Upper lobe of right lung (tissue), 1 donor: Measurements from ENCODE around the gene THSD4. TPM values are rescaled to one million over a fixed set of nuclear protein-coding genes. Genes with fewer than 3 reads are reported as not detected.

ENCODE experiments used
- ATAC-seq: fragments of 200-7000 bp; cut with Tn5 transposase; one replicate; pipeline ENCODE4 v1.9.1; 2020; ENCODE audit warnings: mild to moderate bottlenecking, moderate library complexity
- DNase-seq: peaks from one replicate; pipeline ENCODE4 v3.0.0-alpha.2; 2020
- H3K27ac ChIP-seq: fragments of 200-600 bp; one replicate; pipeline ENCODE4 v1.8.0; 2022
- H3K27me3 ChIP-seq: fragments of 200-600 bp; one replicate; pipeline ENCODE4 v1.8.0; 2022; ENCODE audit warnings: mild to moderate bottlenecking
- H3K36me3 ChIP-seq: fragments of 200-600 bp; one replicate; pipeline ENCODE4 v1.8.0; 2022
- H3K4me1 ChIP-seq: fragments of 200-600 bp; one replicate; pipeline ENCODE4 v1.8.0; 2022
- H3K4me3 ChIP-seq: fragments of 200-600 bp; one replicate; pipeline ENCODE4 v1.8.0; 2022; ENCODE audit warnings: mild to moderate bottlenecking
- H3K9me3 ChIP-seq: fragments of 200-600 bp; one replicate; pipeline ENCODE4 v1.8.0; 2022
- intact Hi-C: fragments of 100-400 bp; cut with DNase I; formaldehyde crosslinking; loops from one replicate; pipeline ENCODE4 v1.11.0; 2022
- total RNA-seq: library from RNA; stranded (reverse); fragmentation: NEBNext Ultra II Directional; extraction: Animal tissue kit (Norgen Biotek cat#: 25700); gene quantifications from one replicate; pipeline ENCODE4 v1.2.1, GENCODE V29; 2021
- TF ChIP-seq, protein P1 (sequence below): fragments of 200-600 bp; IDR thresholded peaks from one replicate; pipeline ENCODE4 v1.8.0; 2022; ENCODE audit warnings: antibody characterized with exemption
- donor health status: DM: no; HTN: yes; CAD: no; lungs with severe emphysema.

The THSD4 gene
- total RNA-seq, 1 donor from 2014 or later: 25.6 TPM

- Histone ChIP-seq H3K9me3 (no peaks in the 10 kb centered on the region), H3K36me3 (no peaks in the 10 kb centered on the region), H3K27ac (no peak overlapping the region), H3K27me3 (no peaks in the 10 kb centered on the region), H3K4me3 (no peak overlapping the region), H3K4me1 (no peaks in the 10 kb centered on the region)
- no peak for DNase-seq
- TF ChIP-seq, protein P1, sequence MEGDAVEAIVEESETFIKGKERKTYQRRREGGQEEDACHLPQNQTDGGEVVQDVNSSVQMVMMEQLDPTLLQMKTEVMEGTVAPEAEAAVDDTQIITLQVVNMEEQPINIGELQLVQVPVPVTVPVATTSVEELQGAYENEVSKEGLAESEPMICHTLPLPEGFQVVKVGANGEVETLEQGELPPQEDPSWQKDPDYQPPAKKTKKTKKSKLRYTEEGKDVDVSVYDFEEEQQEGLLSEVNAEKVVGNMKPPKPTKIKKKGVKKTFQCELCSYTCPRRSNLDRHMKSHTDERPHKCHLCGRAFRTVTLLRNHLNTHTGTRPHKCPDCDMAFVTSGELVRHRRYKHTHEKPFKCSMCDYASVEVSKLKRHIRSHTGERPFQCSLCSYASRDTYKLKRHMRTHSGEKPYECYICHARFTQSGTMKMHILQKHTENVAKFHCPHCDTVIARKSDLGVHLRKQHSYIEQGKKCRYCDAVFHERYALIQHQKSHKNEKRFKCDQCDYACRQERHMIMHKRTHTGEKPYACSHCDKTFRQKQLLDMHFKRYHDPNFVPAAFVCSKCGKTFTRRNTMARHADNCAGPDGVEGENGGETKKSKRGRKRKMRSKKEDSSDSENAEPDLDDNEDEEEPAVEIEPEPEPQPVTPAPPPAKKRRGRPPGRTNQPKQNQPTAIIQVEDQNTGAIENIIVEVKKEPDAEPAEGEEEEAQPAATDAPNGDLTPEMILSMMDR: no peak
- no peak for ATAC-seq
- intact Hi-C loops: no loop called here
Measured at GRCh38 chr15:71505962-71506361, 390.7 kb downstream of the THSD4 start.

- ATAC-seq (no peak), DNase-seq (no peak)
- Histone ChIP-seq H3K27ac (no peak overlapping the region), H3K9me3 (no peaks in the 10 kb centered on the region), H3K27me3 (no peaks in the 10 kb centered on the region), H3K4me1 (no peaks in the 10 kb centered on the region), H3K4me3 (no peak overlapping the region), H3K36me3 (no peaks in the 10 kb centered on the region)
- TF ChIP-seq, protein P1: no peak
- intact Hi-C loops: no loop called here
Measured at GRCh38 chr15:71506946-71507345, 391.7 kb downstream of the THSD4 start.

GRCh38 chr15:71508081-71508682 is 392.9 kb downstream of the THSD4 start:
- DNase-seq (no peak), ATAC-seq (no peak)
- Histone ChIP-seq H3K36me3 (no peaks in the 10 kb centered on the region), H3K9me3 (no peaks in the 10 kb centered on the region), H3K27me3 (no peaks in the 10 kb centered on the region), H3K4me1 (no peaks in the 10 kb centered on the region), H3K27ac (no peak overlapping the region), H3K4me3 (no peak overlapping the region)
- intact Hi-C loops: no loop called here
- TF ChIP-seq, protein P1: no peak

- DNase-seq: no peak
- no peak overlapping the region for H3K27ac ChIP-seq
- no peaks in the 10 kb centered on the region for H3K4me1 ChIP-seq
- no peaks in the 10 kb centered on the region for H3K36me3 ChIP-seq
- H3K9me3 ChIP-seq: no peaks in the 10 kb centered on the region
- intact Hi-C loops: no loop called here
- H3K4me3 ChIP-seq: no peak overlapping the region
- TF ChIP-seq, protein P1: no peak
- no peak for ATAC-seq
- no peaks in the 10 kb centered on the region for H3K27me3 ChIP-seq
Measured at GRCh38 chr15:71509139-71509538, 393.9 kb downstream of the THSD4 start.

- no peaks in the 10 kb centered on the region for H3K27me3 ChIP-seq
- H3K4me1 ChIP-seq: peaks cover 6% of the 10 kb centered on the region
- H3K9me3 ChIP-seq: no peaks in the 10 kb centered on the region
- no peaks in the 10 kb centered on the region for H3K36me3 ChIP-seq
- no peak overlapping the region for H3K4me3 ChIP-seq
- DNase-seq (no peak), ATAC-seq (no peak)
- no peak overlapping the region for H3K27ac ChIP-seq
- TF ChIP-seq, protein P1: no peak
- intact Hi-C loops: no loop called here
Measured at GRCh38 chr15:71510763-71511162, 395.5 kb downstream of the THSD4 start.
